Keratinocyte (primary cell): ENCODE measurements around the gene SLC49A4. TPM values are rescaled to one million over a fixed set of nuclear protein-coding genes. Genes with fewer than 3 reads are reported as not detected.

Experiments
- DNase-seq: peaks from one replicate; pipeline ENCODE4 v3.0.0-alpha.2; 2011; ENCODE audit warnings: low read depth, missing footprints, low spot score
- FAIRE-seq: peaks from 2 replicates; lab custom pipeline; 2011; peaks lifted over from hg19 to GRCh38; lab: Jason Lieb, UNC
- H2AFZ ChIP-seq: 2 replicates; pipeline ENCODE4 v1.6.0; 2012; ENCODE audit warnings: low read length, control low read depth, inconsistent platforms; ENCODE audit not compliant: control insufficient read depth
- H3K27ac ChIP-seq: 2 replicates; pipeline ENCODE4 v1.5.1; 2011; ENCODE audit warnings: low read length; ENCODE audit not compliant: control insufficient read depth, insufficient read depth
- H3K27me3 ChIP-seq: 3 replicates; pipeline ENCODE4 v1.6.0; 2011; ENCODE audit warnings: low read length; ENCODE audit not compliant: control insufficient read depth, insufficient read depth; ENCODE audit errors: extremely low read depth
- H3K36me3 ChIP-seq, 2 experiments: 2 replicates in 1 of 2; 3 replicates in 1 of 2; pipeline ENCODE4 v1.5.1; 2011; ENCODE audit warnings: low read length in 2 of 2, mild to moderate bottlenecking in 1 of 2; ENCODE audit not compliant: control insufficient read depth in 2 of 2, insufficient read depth in 2 of 2; ENCODE audit errors: extremely low read depth in 1 of 2
- H3K4me1 ChIP-seq: 3 replicates; pipeline ENCODE4 v1.5.1; 2011; ENCODE audit warnings: low read length; ENCODE audit not compliant: control insufficient read depth, insufficient read depth; ENCODE audit errors: extremely low read depth
- H3K4me2 ChIP-seq: 3 replicates; pipeline ENCODE4 v1.6.0; 2011; ENCODE audit warnings: low read depth, low read length; ENCODE audit not compliant: control insufficient read depth, insufficient read depth; ENCODE audit errors: extremely low read depth
- H3K4me3 ChIP-seq, 3 experiments: fragments of 200-600 bp in 1 of 3; sonication (generic) in 1 of 3; 2 replicates in 2 of 3; 3 replicates in 1 of 3; pipeline ENCODE4 v1.5.1; 2011 to 2016; ENCODE audit warnings: low read length in 3 of 3, mild to moderate bottlenecking in 3 of 3, control low read depth in 2 of 3, inconsistent platforms in 1 of 3, low read depth in 1 of 3, mixed read lengths in 1 of 3, mixed run types in 1 of 3, moderate library complexity in 1 of 3; ENCODE audit not compliant: control insufficient read depth in 2 of 3, insufficient read depth in 2 of 3; ENCODE audit errors: extremely low read depth in 1 of 3
- H3K79me2 ChIP-seq: 2 replicates; pipeline ENCODE4 v1.6.0; 2012; ENCODE audit warnings: low read length; ENCODE audit not compliant: control insufficient read depth, insufficient read depth
- H3K9ac ChIP-seq: 3 replicates; pipeline ENCODE4 v1.6.0; 2011; ENCODE audit warnings: low read length; ENCODE audit not compliant: control insufficient read depth, insufficient read depth; ENCODE audit errors: extremely low read depth
- H3K9me1 ChIP-seq: 3 replicates; pipeline ENCODE4 v1.6.0; 2011; ENCODE audit warnings: low read length; ENCODE audit not compliant: control insufficient read depth, insufficient read depth; ENCODE audit errors: extremely low read depth
- H3K9me3 ChIP-seq: 2 replicates; pipeline ENCODE4 v1.5.1; 2012; ENCODE audit warnings: low read depth, low read length; ENCODE audit not compliant: control insufficient read depth
- H4K20me1 ChIP-seq: 3 replicates; pipeline ENCODE4 v1.6.0; 2011; ENCODE audit warnings: low read length; ENCODE audit not compliant: control insufficient read depth, insufficient read depth; ENCODE audit errors: extremely low read depth
- CTCF ChIP-seq, 3 experiments: IDR thresholded peaks in 1 of 3; conservative IDR thresholded peaks in 1 of 3; optimal IDR thresholded peaks in 1 of 3; 2 replicates in 2 of 3; 3 replicates in 1 of 3; pipeline versions ENCODE3 to v1.5.1; 2011; ENCODE audit warnings: low read length in 3 of 3, mild to moderate bottlenecking in 3 of 3, moderate library complexity in 2 of 3, control low read depth in 1 of 3, inconsistent platforms in 1 of 3; ENCODE audit not compliant: insufficient read depth in 2 of 3; ENCODE audit errors: extremely low read depth in 1 of 3
- EZH2 ChIP-seq: IDR thresholded peaks from one replicate; pipeline ENCODE4 v1.6.1; 2012; ENCODE audit warnings: inconsistent platforms, mild to moderate bottlenecking, low read length, moderate library complexity
- dilution Hi-C: fragments of 300-500 bp; cut with MboI; formaldehyde crosslinking; loops from one replicate; pipeline ENCODE4 v1.7.0; 2020; ENCODE audit warnings: low sequenced_read_pairs; ENCODE audit not compliant: extremely low pct_ligation_motif_present
- polyA plus RNA-seq, 5 experiments: library from polyadenylated mRNA; depleted of rRNA in 3 of 5; stranded (reverse) in 3 of 5; stranded (forward) in 1 of 5; unstranded in 1 of 5; fragments of >200 nt; gene quantifications; 1 replicate in 1 of 5; 2 replicates in 3 of 5; 3 replicates in 1 of 5; pipeline versions ENCODE4 v1.2.1 to v1.2.3, GENCODE V29; 2011 to 2012; ENCODE audit warnings: missing spikeins in 2 of 5, low read depth in 1 of 5, low replicate concordance in 1 of 5

The SLC49A4 gene
- polyA plus RNA-seq, 1 donor (not counting 4 experiments of a cell fraction or from before 2014, with no cell fraction given) = 18.2 TPM

- TF ChIP-seq CTCF (optimal IDR thresholded peaks at IDR 0.05 in 1 of 3, IDR thresholded peaks at IDR 0.05 in 1 of 3, conservative IDR thresholded peaks at IDR 0.05 in 1 of 3; ENCODE audit: extremely low read depth in 1 of 3, insufficient read depth in 2 of 3, low read length in 3 of 3) (no peak), EZH2 (no peak)
- no peak for DNase-seq
- H2AFZ ChIP-seq = no peak overlapping the region
- H3K27ac ChIP-seq = no peak overlapping the region
- H3K36me3 ChIP-seq = no peaks in the 10 kb centered on the region
- dilution Hi-C loops = no loop called here
- no peaks in the 10 kb centered on the region for H3K9me3 ChIP-seq
- H3K4me2 ChIP-seq = no peak overlapping the region
- no peaks in the 10 kb centered on the region for H3K4me1 ChIP-seq
- no peaks in the 10 kb centered on the region for H3K79me2 ChIP-seq
- H3K9ac ChIP-seq = no peak overlapping the region
- H4K20me1 ChIP-seq = no peaks in the 10 kb centered on the region
- H3K9me1 ChIP-seq = no peaks in the 10 kb centered on the region
- no peak for FAIRE-seq
- peaks cover 39% of the 10 kb centered on the region for H3K27me3 ChIP-seq
- H3K4me3 ChIP-seq = no peak overlapping the region
These were observed 120.6 kb downstream of the SLC49A4 start for GRCh38 chr3:122915300-122916055.

- DNase-seq = no peak
- dilution Hi-C loops = no loop called here
- Histone ChIP-seq H3K27me3 (peaks cover 43% of the 10 kb centered on the region), H3K4me3 (no peak overlapping the region), H3K4me2 (no peak overlapping the region), H3K36me3 (no peaks in the 10 kb centered on the region), H4K20me1 (no peaks in the 10 kb centered on the region), H3K4me1 (no peaks in the 10 kb centered on the region), H3K9ac (no peak overlapping the region), H3K9me3 (no peaks in the 10 kb centered on the region), H3K9me1 (no peaks in the 10 kb centered on the region), H2AFZ (no peak overlapping the region), H3K27ac (no peak overlapping the region), H3K79me2 (no peaks in the 10 kb centered on the region)
- FAIRE-seq = no peak
- TF ChIP-seq EZH2 (no peak), CTCF (optimal IDR thresholded peaks at IDR 0.05 in 1 of 3, IDR thresholded peaks at IDR 0.05 in 1 of 3, conservative IDR thresholded peaks at IDR 0.05 in 1 of 3; ENCODE audit: extremely low read depth in 1 of 3, insufficient read depth in 2 of 3, low read length in 3 of 3) (no peak)
These were observed 121.2 kb downstream of the SLC49A4 start for GRCh38 chr3:122916084-122916483.
